GM19239 (cell line): ENCODE data around the gene HOXB1.

Experiments used
- DNase-seq: peaks from one replicate; pipeline ENCODE4 v3.0.0; 2011; ENCODE audit warnings: low spot score; ENCODE audit not compliant: insufficient read length
- FAIRE-seq: peaks from 2 replicates; lab custom pipeline; 2011; peaks lifted over from hg19 to GRCh38; lab: Jason Lieb, UNC

HOXB1 gene

DNA sequence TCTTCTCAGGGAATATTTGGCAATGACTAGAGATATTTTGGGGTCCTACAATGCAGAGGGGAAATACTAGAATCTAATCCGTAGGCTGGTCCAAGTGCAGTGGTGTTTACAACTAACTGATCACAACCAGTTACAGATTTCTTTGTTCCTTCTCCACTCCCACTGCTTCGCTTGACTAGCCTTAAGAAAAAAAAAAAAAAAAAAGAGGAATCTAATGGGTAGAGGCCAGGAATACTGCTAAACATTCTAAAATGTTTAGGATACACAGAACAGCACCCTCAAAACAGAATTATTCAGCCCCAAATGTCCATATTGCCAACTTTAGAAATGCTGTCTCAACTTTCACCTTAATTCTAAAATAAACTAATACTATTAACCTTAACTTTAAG is 51.8 kb downstream of the HOXB1 start:
- FAIRE-seq = no peak
- no peak for DNase-seq
